NB4 (cell line): ENCODE results near the gene THOC5.

Experiments used
- DNase-seq: peaks from one replicate; pipeline ENCODE4 v3.0.0; 2010; ENCODE audit warnings: low read depth
- H3K4me3 ChIP-seq: one replicate; pipeline ENCODE4 v1.5.1; 2011; ENCODE audit warnings: mild to moderate bottlenecking, low read depth, low read length, moderate library complexity
- MYC ChIP-seq: IDR thresholded peaks from 2 replicates; pipeline ENCODE4 v1.6.1; 2011; ENCODE audit warnings: low read depth, low read length
- POLR2A ChIP-seq: IDR thresholded peaks from 2 replicates; pipeline ENCODE4 v1.6.1; 2011; ENCODE audit warnings: mild to moderate bottlenecking; ENCODE audit not compliant: insufficient read length; ENCODE audit errors: extremely low read depth
- TF ChIP-seq, protein P1 (sequence below): IDR thresholded peaks from 2 replicates; pipeline ENCODE4 v1.6.1; 2011; ENCODE audit warnings: low read depth, low read length
- TF ChIP-seq, protein P2 (sequence below): IDR thresholded peaks from one replicate; pipeline ENCODE4 v1.5.1; 2012; ENCODE audit warnings: low read depth, low read length

The THOC5 gene

DNA sequence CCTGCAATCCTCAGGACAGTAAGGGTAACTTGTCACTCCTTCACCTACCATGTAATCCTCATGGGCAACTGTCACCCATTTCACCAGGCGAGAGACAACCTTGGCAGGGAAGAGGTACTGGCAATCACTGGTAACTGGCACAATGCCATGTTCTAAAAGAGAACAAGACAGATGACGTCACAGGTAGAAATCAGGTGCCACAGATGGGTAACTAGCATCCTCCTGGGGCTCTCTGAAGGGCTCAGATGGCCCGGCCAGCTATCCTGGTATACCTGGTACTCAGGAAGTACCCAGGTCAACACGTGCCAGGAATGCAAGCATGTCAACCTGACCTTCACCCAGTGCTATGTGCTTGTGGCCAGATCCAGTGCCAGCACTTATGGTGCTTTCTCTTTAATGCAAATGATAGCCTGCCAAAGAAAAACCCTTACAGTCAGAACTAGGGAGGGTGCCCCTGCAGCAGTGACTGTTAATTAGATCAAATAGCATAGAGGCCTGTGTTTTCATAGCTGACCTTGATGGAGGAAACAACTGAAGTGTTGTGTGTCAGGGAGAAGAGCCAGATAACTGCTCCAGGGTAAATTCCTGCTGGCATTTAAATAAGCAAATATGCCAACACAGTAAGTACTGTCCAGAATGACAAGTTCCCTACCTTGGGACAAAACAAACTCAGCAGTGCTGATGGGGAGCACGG, 36.2 kb downstream of the THOC5 start:
- no peak overlapping the region for H3K4me3 ChIP-seq
- TF ChIP-seq, protein P1, sequence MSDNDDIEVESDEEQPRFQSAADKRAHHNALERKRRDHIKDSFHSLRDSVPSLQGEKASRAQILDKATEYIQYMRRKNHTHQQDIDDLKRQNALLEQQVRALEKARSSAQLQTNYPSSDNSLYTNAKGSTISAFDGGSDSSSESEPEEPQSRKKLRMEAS: no peak
- TF ChIP-seq, protein P2, sequence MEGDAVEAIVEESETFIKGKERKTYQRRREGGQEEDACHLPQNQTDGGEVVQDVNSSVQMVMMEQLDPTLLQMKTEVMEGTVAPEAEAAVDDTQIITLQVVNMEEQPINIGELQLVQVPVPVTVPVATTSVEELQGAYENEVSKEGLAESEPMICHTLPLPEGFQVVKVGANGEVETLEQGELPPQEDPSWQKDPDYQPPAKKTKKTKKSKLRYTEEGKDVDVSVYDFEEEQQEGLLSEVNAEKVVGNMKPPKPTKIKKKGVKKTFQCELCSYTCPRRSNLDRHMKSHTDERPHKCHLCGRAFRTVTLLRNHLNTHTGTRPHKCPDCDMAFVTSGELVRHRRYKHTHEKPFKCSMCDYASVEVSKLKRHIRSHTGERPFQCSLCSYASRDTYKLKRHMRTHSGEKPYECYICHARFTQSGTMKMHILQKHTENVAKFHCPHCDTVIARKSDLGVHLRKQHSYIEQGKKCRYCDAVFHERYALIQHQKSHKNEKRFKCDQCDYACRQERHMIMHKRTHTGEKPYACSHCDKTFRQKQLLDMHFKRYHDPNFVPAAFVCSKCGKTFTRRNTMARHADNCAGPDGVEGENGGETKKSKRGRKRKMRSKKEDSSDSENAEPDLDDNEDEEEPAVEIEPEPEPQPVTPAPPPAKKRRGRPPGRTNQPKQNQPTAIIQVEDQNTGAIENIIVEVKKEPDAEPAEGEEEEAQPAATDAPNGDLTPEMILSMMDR: no peak
- no peak for DNase-seq

DNA sequence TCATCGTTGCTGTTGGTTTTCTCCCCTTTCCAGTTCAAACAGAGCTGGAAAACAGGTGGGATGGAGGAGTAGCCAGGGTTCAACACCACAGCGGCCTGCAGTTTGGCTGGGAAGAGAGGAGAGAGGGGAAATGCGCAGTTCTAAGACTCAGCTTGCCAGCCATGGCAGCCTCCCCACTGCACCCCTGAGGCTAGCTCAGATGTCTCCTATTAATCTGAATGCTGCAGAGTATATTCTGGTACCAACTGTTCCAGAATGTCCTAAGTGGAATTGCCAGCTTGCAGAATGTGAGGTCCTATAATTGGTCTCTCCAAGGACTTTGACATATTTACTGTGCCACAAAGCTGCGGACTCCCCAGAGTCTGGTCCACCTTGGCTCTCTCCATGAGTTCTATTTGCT, 41.5 kb downstream of the THOC5 start:
- DNase-seq: no peak
- no peak overlapping the region for H3K4me3 ChIP-seq
- no peak for TF ChIP-seq MYC
- TF ChIP-seq, protein P1: no peak
- TF ChIP-seq POLR2A: no peak
- TF ChIP-seq, protein P2: no peak

DNA sequence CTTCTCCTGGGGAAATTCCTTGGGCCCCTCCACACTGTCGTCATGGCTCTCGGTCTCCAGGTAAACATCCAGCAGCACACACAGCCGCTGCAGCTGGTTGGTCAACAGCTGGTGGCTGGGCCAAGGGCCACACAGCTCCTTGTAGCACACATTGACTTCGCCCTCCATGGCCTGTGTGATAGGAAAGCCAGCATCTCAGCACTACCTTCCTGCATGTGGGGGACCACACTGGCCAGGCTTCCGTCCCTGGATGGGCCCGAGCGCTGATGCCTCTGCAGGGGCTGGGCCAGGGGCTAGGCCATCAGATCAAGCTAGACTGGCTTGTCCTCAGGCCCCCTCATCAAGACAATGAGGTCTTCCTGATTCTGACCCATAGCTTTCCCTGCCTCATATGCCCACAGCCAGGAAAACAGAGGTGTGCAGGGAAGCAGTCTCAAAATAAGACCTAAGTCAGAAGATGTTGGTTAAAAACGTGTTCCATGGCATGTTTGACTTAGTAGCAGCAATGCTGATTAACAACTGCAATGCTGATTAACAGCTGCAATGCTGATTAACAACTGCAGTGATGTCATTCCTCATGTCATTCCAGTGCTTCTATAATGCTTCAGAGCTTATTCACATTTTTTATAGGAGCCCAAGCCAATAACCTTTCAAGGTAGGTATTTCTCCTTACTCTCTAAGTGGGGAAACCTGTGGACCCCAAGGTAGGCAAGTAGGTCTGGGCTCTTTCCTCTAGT, 42.3 kb downstream of the THOC5 start:
- TF ChIP-seq POLR2A (no peak), MYC (no peak)
- TF ChIP-seq, protein P1: no peak
- TF ChIP-seq, protein P2: no peak
- no peak for DNase-seq
- H3K4me3 ChIP-seq: no peak overlapping the region

DNA sequence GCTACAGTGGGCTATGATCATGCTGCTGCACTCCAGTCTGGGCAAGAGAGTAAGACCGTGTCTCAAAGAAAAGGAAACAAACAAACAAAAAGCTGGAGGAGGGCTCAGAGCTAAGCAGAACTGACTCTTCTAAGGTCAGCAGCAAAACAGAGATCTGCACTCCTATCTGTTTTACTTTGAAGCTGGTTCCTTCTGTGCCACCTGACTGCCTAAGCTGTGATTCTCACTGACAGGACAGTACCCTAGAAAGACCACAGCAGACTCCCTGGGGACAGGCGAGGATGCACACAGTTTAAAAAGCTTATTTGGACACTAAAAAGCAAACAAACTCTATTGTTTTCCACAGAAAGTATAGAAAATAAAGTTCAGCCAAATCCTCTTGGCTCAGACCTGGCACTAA, 43.0 kb downstream of the THOC5 start:
- DNase-seq: no peak
- no peak overlapping the region for H3K4me3 ChIP-seq
- TF ChIP-seq, protein P2: no peak
- TF ChIP-seq, protein P1: no peak
- TF ChIP-seq MYC (no peak), POLR2A (no peak)

DNA sequence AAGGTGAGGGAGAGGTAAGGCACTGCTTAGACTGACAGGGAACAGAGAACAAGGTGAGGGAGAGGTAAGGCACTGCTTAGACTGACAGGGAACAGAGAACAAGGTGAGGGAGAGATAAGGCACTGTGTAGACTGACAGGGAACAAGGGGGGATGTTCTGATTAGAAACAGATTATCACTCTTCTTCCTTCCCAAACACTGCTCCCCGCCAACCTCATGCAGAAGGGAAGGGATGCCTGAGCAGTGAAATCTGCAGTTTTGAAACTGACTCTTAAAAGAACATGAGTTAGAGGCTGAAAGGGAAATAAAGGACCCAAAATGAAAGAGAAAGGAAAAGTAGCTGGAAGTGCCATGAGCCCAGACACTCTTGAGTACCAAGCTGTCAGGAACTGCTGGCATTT, 43.7 kb downstream of the THOC5 start:
- TF ChIP-seq, protein P1: no peak
- TF ChIP-seq, protein P2: no peak
- TF ChIP-seq MYC (no peak), POLR2A (no peak)
- no peak overlapping the region for H3K4me3 ChIP-seq
- DNase-seq: no peak
